WTC11 (cell line): ENCODE measurements around the gene HPX. TPM values are rescaled to one million over a fixed set of nuclear protein-coding genes. Genes with fewer than 3 reads are reported as not detected.

Experiments
- ATAC-seq: fragments of 200-7000 bp; cut with Tn5 transposase; 2 replicates; pipeline ENCODE4 v1.10.0; 2021; ENCODE audit warnings: mild to moderate bottlenecking, moderate library complexity
- CTCF ChIA-PET: fragments of 300-600 bp; sonication (Branson Sonifier 250); formaldehyde crosslinking; loops from one replicate; lab custom pipeline; 2021; ENCODE audit warnings: antibody characterized with exemption; lab: Charles Lee
- POLR2A ChIA-PET: fragments of 350-600 bp; sonication (Branson Sonifier 250); formaldehyde crosslinking; loops from one replicate; lab custom pipeline; 2021; ENCODE audit warnings: antibody characterized with exemption; lab: Charles Lee
- DNase-seq: peaks from one replicate; pipeline ENCODE4 v3.0.0; 2021; ENCODE audit warnings: low spot score
- H3K27ac Mint-ChIP-seq: 2 replicates; pipeline ENCODE4 v1.8.0; 2021; ENCODE audit warnings: mixed read lengths
- H3K27me3 Mint-ChIP-seq: 2 replicates; pipeline ENCODE4 v1.8.0; 2021; ENCODE audit warnings: low read depth, mild to moderate bottlenecking, moderate library complexity, mixed read lengths
- H3K36me3 Mint-ChIP-seq: 2 replicates; pipeline ENCODE4 v1.8.0; 2021; ENCODE audit warnings: mixed read lengths
- H3K4me1 Mint-ChIP-seq: 2 replicates; pipeline ENCODE4 v1.8.0; 2022; ENCODE audit warnings: mixed read lengths
- H3K4me3 Mint-ChIP-seq: 2 replicates; pipeline ENCODE4 v1.8.0; 2021; ENCODE audit warnings: mild to moderate bottlenecking, moderate library complexity, mixed read lengths
- H3K9me3 Mint-ChIP-seq: 2 replicates; pipeline ENCODE4 v1.8.0; 2021; ENCODE audit warnings: mixed read lengths
- FOXJ3 ChIP-seq: sonication (generic); formaldehyde crosslinking; IDR thresholded peaks from 2 replicates; pipeline ENCODE4 v1.9.0; 2021; ENCODE audit warnings: missing genetic modification reagents, mild to moderate bottlenecking, borderline replicate concordance
- FOXP1 ChIP-seq: sonication (generic); formaldehyde crosslinking; IDR thresholded peaks from 2 replicates; pipeline ENCODE4 v1.8.0; 2022; ENCODE audit warnings: missing genetic modification reagents, mild to moderate bottlenecking, moderate library complexity, borderline replicate concordance
- GRHL2 ChIP-seq: fragments of 250-450 bp; sonication (Bioruptor Pico); IDR thresholded peaks from 2 replicates; pipeline ENCODE4 v1.8.0; 2022; ENCODE audit warnings: mild to moderate bottlenecking, moderate library complexity; ENCODE audit not compliant: insufficient replicate concordance, severe bottlenecking
- IRF2 ChIP-seq: sonication (generic); formaldehyde crosslinking; IDR thresholded peaks from 2 replicates; pipeline ENCODE4 v1.8.0; 2022; ENCODE audit warnings: low read depth, missing genetic modification reagents, borderline replicate concordance
- TEAD1 ChIP-seq: sonication (generic); formaldehyde crosslinking; IDR thresholded peaks from 2 replicates; pipeline ENCODE4 v1.8.0; 2022; ENCODE audit warnings: mild to moderate bottlenecking, missing genetic modification reagents
- TEAD4 ChIP-seq: sonication (generic); formaldehyde crosslinking; IDR thresholded peaks from 2 replicates; pipeline ENCODE4 v1.8.0; 2022; ENCODE audit warnings: mild to moderate bottlenecking, missing genetic modification reagents
- total RNA-seq: library from RNA; stranded (reverse); gene quantifications from 3 replicates; pipeline ENCODE4 v1.2.3, GENCODE V29; 2021
- TF ChIP-seq, protein P1 (sequence below): sonication (generic); formaldehyde crosslinking; IDR thresholded peaks from 2 replicates; pipeline ENCODE4 v1.8.1; 2022; ENCODE audit warnings: low read depth, missing genetic modification reagents, borderline replicate concordance
- TF ChIP-seq, protein P2 (sequence below): sonication (generic); formaldehyde crosslinking; IDR thresholded peaks from 2 replicates; pipeline ENCODE4 v1.8.1; 2022; ENCODE audit warnings: mild to moderate bottlenecking, moderate library complexity, missing genetic modification reagents
- TF ChIP-seq, protein P3 (sequence below): sonication (generic); formaldehyde crosslinking; IDR thresholded peaks from 2 replicates; pipeline ENCODE4 v1.8.1; 2023; ENCODE audit warnings: mild to moderate bottlenecking, moderate library complexity, missing genetic modification reagents
- TF ChIP-seq, protein P4 (sequence below): fragments of 250-450 bp; sonication (Bioruptor Pico); IDR thresholded peaks from 2 replicates; pipeline ENCODE4 v2.1.2; 2022; ENCODE audit warnings: mild to moderate bottlenecking, moderate library complexity
- TF ChIP-seq, protein P5 (sequence below): sonication (generic); formaldehyde crosslinking; IDR thresholded peaks from 2 replicates; pipeline ENCODE4 v1.8.1; 2023; ENCODE audit warnings: mild to moderate bottlenecking, missing genetic modification reagents
- TF ChIP-seq, protein P6 (sequence below): sonication (generic); formaldehyde crosslinking; IDR thresholded peaks from 2 replicates; pipeline ENCODE4 v1.8.1; 2022; ENCODE audit warnings: mild to moderate bottlenecking, missing genetic modification reagents, moderate library complexity, borderline replicate concordance
- TF ChIP-seq, protein P7 (sequence below): sonication (generic); formaldehyde crosslinking; IDR thresholded peaks from 2 replicates; pipeline ENCODE4 v1.8.0; 2022; ENCODE audit warnings: mild to moderate bottlenecking, missing genetic modification reagents

The HPX gene
- total RNA-seq, 1 experiment from 2014 or later = 1.7 TPM

DNA sequence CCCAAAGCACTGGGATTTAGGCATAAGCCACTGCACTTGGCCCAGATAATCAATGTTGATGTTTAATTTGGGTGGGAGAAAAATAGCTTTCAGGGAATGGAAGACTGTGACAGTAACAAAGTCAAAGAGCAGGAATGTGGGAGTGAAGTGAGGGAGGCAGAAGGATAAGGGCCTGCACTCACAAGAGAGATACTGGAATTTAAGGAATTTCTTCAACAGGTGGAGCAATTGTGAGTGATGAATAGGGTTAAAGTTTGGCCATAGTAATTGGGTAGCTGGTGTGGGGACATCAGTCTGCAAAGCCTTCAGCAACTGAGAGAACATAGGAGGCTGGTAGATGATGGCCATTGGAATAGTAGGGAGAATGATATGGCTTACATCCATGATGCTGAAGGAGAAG lies 13.3 kb downstream of the HPX start:
- Mint-ChIP-seq H3K27ac (no peak overlapping the region; the same call in 1 of the 2 replicates), H3K27me3 (peaks cover 25% of the 10 kb centered on the region), H3K36me3 (no peaks in the 10 kb centered on the region), H3K9me3 (no peaks in the 10 kb centered on the region), H3K4me1 (peaks cover 7% of the 10 kb centered on the region), H3K4me3 (no peak overlapping the region)
- TF ChIP-seq TEAD4 = peak; percentile 54; the same call in 1 of the 2 replicates
- 0 out of 2 replicates have a peak, but pooled peaks have one; percentile 27 for TF ChIP-seq TEAD1 (CRISPR knock-in tag)
- TF ChIP-seq, protein P1, sequence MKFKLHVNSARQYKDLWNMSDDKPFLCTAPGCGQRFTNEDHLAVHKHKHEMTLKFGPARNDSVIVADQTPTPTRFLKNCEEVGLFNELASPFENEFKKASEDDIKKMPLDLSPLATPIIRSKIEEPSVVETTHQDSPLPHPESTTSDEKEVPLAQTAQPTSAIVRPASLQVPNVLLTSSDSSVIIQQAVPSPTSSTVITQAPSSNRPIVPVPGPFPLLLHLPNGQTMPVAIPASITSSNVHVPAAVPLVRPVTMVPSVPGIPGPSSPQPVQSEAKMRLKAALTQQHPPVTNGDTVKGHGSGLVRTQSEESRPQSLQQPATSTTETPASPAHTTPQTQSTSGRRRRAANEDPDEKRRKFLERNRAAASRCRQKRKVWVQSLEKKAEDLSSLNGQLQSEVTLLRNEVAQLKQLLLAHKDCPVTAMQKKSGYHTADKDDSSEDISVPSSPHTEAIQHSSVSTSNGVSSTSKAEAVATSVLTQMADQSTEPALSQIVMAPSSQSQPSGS (CRISPR knock-in tag) = no peak
- DNase-seq (no peak), ATAC-seq (peak; percentile 94)
- POLR2A ChIA-PET = interaction anchor here (0.8 kb wide), 1 partner anchor 12 kb away, joined by 3 read pairs; no protein-coding TSS in a partner anchor
- CTCF ChIA-PET = interaction anchor here (0.5 to 3.4 kb wide), 13 partner anchors 11 to 104 kb away, joined by 3 to 29 read pairs (median 4); partner anchors contain the start of gene SMPD1

DNA sequence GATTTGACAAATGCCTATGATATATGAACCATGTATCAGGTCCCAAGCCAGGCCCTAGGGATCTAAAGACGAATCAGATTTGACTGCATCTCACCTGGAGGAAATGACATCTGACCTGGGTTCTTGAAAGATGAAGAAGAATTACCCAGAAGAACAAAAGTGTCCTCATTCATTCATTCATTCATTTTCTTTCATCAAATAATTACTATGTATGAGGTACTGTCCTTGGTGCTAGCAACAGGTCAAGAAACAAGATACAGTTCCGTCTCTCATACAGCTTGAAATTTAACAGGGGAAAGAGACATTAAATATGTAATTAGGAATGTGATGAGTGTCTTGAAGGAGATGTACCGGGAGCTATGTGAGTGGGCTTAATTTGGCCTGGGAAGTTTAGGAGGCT lies 20.1 kb downstream of the HPX start:
- TF ChIP-seq, protein P2, sequence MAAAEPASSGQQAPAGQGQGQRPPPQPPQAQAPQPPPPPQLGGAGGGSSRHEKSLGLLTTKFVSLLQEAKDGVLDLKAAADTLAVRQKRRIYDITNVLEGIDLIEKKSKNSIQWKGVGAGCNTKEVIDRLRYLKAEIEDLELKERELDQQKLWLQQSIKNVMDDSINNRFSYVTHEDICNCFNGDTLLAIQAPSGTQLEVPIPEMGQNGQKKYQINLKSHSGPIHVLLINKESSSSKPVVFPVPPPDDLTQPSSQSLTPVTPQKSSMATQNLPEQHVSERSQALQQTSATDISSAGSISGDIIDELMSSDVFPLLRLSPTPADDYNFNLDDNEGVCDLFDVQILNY (CRISPR knock-in tag) = no peak
- TF ChIP-seq GRHL2 (CRISPR knock-in tag) = no peak
- TF ChIP-seq, protein P3, sequence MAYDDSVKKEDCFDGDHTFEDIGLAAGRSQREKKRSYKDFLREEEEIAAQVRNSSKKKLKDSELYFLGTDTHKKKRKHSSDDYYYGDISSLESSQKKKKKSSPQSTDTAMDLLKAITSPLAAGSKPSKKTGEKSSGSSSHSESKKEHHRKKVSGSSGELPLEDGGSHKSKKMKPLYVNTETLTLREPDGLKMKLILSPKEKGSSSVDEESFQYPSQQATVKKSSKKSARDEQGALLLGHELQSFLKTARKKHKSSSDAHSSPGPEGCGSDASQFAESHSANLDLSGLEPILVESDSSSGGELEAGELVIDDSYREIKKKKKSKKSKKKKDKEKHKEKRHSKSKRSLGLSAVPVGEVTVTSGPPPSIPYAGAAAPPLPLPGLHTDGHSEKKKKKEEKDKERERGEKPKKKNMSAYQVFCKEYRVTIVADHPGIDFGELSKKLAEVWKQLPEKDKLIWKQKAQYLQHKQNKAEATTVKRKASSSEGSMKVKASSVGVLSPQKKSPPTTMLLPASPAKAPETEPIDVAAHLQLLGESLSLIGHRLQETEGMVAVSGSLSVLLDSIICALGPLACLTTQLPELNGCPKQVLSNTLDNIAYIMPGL (CRISPR knock-in tag) = no peak
- TF ChIP-seq, protein P4, sequence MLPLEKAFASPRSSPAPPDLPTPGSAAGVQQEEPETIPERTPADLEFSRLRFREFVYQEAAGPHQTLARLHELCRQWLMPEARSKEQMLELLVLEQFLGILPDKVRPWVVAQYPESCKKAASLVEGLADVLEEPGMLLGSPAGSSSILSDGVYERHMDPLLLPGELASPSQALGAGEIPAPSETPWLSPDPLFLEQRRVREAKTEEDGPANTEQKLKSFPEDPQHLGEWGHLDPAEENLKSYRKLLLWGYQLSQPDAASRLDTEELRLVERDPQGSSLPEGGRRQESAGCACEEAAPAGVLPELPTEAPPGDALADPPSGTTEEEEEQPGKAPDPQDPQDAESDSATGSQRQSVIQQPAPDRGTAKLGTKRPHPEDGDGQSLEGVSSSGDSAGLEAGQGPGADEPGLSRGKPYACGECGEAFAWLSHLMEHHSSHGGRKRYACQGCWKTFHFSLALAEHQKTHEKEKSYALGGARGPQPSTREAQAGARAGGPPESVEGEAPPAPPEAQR (CRISPR knock-in tag) = no peak
- TF ChIP-seq, protein P5, sequence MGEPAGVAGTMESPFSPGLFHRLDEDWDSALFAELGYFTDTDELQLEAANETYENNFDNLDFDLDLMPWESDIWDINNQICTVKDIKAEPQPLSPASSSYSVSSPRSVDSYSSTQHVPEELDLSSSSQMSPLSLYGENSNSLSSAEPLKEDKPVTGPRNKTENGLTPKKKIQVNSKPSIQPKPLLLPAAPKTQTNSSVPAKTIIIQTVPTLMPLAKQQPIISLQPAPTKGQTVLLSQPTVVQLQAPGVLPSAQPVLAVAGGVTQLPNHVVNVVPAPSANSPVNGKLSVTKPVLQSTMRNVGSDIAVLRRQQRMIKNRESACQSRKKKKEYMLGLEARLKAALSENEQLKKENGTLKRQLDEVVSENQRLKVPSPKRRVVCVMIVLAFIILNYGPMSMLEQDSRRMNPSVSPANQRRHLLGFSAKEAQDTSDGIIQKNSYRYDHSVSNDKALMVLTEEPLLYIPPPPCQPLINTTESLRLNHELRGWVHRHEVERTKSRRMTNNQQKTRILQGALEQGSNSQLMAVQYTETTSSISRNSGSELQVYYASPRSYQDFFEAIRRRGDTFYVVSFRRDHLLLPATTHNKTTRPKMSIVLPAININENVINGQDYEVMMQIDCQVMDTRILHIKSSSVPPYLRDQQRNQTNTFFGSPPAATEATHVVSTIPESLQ (CRISPR knock-in tag) = no peak
- TF ChIP-seq, protein P6, sequence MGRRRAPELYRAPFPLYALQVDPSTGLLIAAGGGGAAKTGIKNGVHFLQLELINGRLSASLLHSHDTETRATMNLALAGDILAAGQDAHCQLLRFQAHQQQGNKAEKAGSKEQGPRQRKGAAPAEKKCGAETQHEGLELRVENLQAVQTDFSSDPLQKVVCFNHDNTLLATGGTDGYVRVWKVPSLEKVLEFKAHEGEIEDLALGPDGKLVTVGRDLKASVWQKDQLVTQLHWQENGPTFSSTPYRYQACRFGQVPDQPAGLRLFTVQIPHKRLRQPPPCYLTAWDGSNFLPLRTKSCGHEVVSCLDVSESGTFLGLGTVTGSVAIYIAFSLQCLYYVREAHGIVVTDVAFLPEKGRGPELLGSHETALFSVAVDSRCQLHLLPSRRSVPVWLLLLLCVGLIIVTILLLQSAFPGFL = no peak
- TF ChIP-seq IRF2 (CRISPR knock-in tag) = no peak
- TF ChIP-seq FOXJ3 (CRISPR knock-in tag) = no peak
- TF ChIP-seq, protein P7, sequence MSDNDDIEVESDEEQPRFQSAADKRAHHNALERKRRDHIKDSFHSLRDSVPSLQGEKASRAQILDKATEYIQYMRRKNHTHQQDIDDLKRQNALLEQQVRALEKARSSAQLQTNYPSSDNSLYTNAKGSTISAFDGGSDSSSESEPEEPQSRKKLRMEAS = no peak
- TF ChIP-seq FOXP1 (CRISPR knock-in tag) = no peak
- POLR2A ChIA-PET = no interaction called here
- no peak overlapping the region for H3K4me3 Mint-ChIP-seq

More for the DNA sequence above, 20.1 kb downstream of the HPX start:
- CTCF ChIA-PET = interaction anchor here (0.7 to 4.0 kb wide), 2 partner anchors 23 to 42 kb away, joined by 3 to 49 read pairs; no protein-coding TSS in a partner anchor
- Mint-ChIP-seq H3K27me3 (peaks cover 47% of the 10 kb centered on the region), H3K36me3 (no peaks in the 10 kb centered on the region), H3K27ac (no peak overlapping the region), H3K9me3 (no peaks in the 10 kb centered on the region), H3K4me1 (peaks cover 3% of the 10 kb centered on the region)
- DNase-seq (no peak), ATAC-seq (no peak)
